HepG2 (cell line): ENCODE data around the gene ACACA. TPM values are rescaled to one million over a fixed set of nuclear protein-coding genes. Genes with fewer than 3 reads are reported as not detected.
A peak's percentile ranks its signal among the peaks of the same experiment; 100 is the strongest.

Experiments
- AHDC1 ChIP-seq: sonication (generic); formaldehyde crosslinking; IDR thresholded peaks from 2 replicates; pipeline ENCODE4 v1.5.1; 2020; ENCODE audit warnings: mild to moderate bottlenecking, missing genetic modification reagents, borderline replicate concordance
- BORCS8-MEF2B ChIP-seq: sonication (generic); formaldehyde crosslinking; IDR thresholded peaks from 2 replicates; pipeline ENCODE4 v1.8.0; 2022; ENCODE audit warnings: mild to moderate bottlenecking, missing genetic modification reagents
- CHD2 ChIP-seq: IDR thresholded peaks from 2 replicates; pipeline ENCODE4 v1.6.1; 2011; ENCODE audit warnings: low read depth, low read length, improper control_type of control experiment
- HDAC1 ChIP-seq: sonication (generic); formaldehyde crosslinking; IDR thresholded peaks from 2 replicates; pipeline ENCODE4 v1.5.1; 2020; ENCODE audit warnings: mild to moderate bottlenecking, missing genetic modification reagents
- NFE2L1 ChIP-seq: sonication (generic); formaldehyde crosslinking; IDR thresholded peaks from 2 replicates; pipeline ENCODE4 v1.4.0; 2020; ENCODE audit warnings: missing genetic modification reagents, mild to moderate bottlenecking, borderline replicate concordance
- PAXIP1 ChIP-seq: sonication (generic); formaldehyde crosslinking; conservative IDR thresholded peaks from 2 replicates; pipeline ENCODE4 v1.4.0; 2020; ENCODE audit warnings: mild to moderate bottlenecking, missing genetic modification reagents, moderate library complexity
- PCBP2 ChIP-seq: fragments of 200-400 bp; formaldehyde crosslinking; optimal IDR thresholded peaks from 2 replicates; pipeline ENCODE3; 2018; ENCODE audit warnings: low read length, low read depth; ENCODE audit not compliant: poor library complexity, severe bottlenecking
- RORA ChIP-seq: sonication (generic); formaldehyde crosslinking; IDR thresholded peaks from 2 replicates; pipeline ENCODE4 v1.5.0; 2020; ENCODE audit warnings: mild to moderate bottlenecking, missing genetic modification reagents, moderate library complexity
- SIN3A ChIP-seq: IDR thresholded peaks from 2 replicates; pipeline ENCODE4 v1.6.1; 2011; ENCODE audit warnings: low read depth, mild to moderate bottlenecking, control low read depth, low read length, borderline replicate concordance
- SOX5 ChIP-seq: IDR thresholded peaks from 2 replicates; pipeline ENCODE4 v1.6.1; 2016; ENCODE audit warnings: borderline replicate concordance
- THYN1 ChIP-seq: sonication (generic); formaldehyde crosslinking; IDR thresholded peaks from 2 replicates; pipeline ENCODE4 v1.8.1; 2023; ENCODE audit warnings: low read depth, mild to moderate bottlenecking, moderate library complexity, missing genetic modification reagents, borderline replicate concordance
- UBTF ChIP-seq: sonication (generic); formaldehyde crosslinking; IDR thresholded peaks from 2 replicates; pipeline ENCODE4 v1.4.0; 2020; ENCODE audit warnings: mild to moderate bottlenecking, missing genetic modification reagents
- XRCC5 ChIP-seq: fragments of 200-400 bp; formaldehyde crosslinking; optimal IDR thresholded peaks from 2 replicates; pipeline ENCODE3; 2017; ENCODE audit warnings: mild to moderate bottlenecking, low read length
- ZNF446 ChIP-seq: sonication (generic); formaldehyde crosslinking; IDR thresholded peaks from 2 replicates; pipeline ENCODE4 v1.5.0; 2020; ENCODE audit warnings: mild to moderate bottlenecking, missing genetic modification reagents
- ZNF607 ChIP-seq: sonication (generic); formaldehyde crosslinking; IDR thresholded peaks from 2 replicates; pipeline ENCODE4 v1.5.1; 2020; ENCODE audit warnings: missing genetic modification reagents, mild to moderate bottlenecking, borderline replicate concordance
- polyA plus RNA-seq, 8 experiments: library from polyadenylated mRNA; depleted of rRNA in 3 of 8; stranded (reverse) in 7 of 8; unstranded in 1 of 8; fragments of >200 nt; fragmentation: Illumina TruSeq in 4 of 8; extraction: Trizol in 4 of 8; gene quantifications; 2 replicates each; pipeline versions ENCODE4 v1.2.1 to v1.2.3, GENCODE V29; 2011 to 2016; ENCODE audit warnings: low read depth in 4 of 8, missing spikeins in 1 of 8, mixed read lengths in 1 of 8; ENCODE audit not compliant: insufficient read depth in 1 of 8
- total RNA-seq, 5 experiments: library from RNA; depleted of rRNA; stranded (reverse); fragments of >200 nt; fragmentation: Illumina TruSeq; extraction: Trizol; gene quantifications; 2 replicates each; pipeline ENCODE4 v1.2.3, GENCODE V29; 2016; ENCODE audit warnings: low read depth in 1 of 5

The ACACA gene
- total and polyA plus RNA-seq, 2 of the 13 experiments (the other 11 are each of a cell fraction or from before 2014, with no cell fraction given): 39.2 to 47.2 TPM

GRCh38 chr17:37406635-37407461 is at the start of gene ACACA, which contains the start of gene TADA2A (continued):
- TF ChIP-seq AHDC1 (CRISPR knock-in tag) (no peak), SOX5 (CRISPR knock-in tag) (peak; percentile 21; the same call in 1 of the 2 replicates), HDAC1 (CRISPR knock-in tag) (peak; percentile 62), ZNF446 (no peak), RORA (CRISPR knock-in tag) (no peak), UBTF (CRISPR knock-in tag) (peak; percentile 74; the same call in 1 of the 2 replicates), XRCC5 (peak; percentile 36), CHD2 (no peak), SIN3A (peak; percentile 18; the same call in 1 of the 2 replicates), THYN1 (CRISPR knock-in tag) (no peak), PCBP2 (no peak), PAXIP1 (peak; percentile 28; the same call in 1 of the 2 replicates), NFE2L1 (no peak), BORCS8-MEF2B (CRISPR knock-in tag) (peak; percentile 7; the same call in 1 of the 2 replicates), ZNF607 (peak; percentile 40; the same call in 1 of the 2 replicates)
